ENCODE measurements around the gene UNC13B. TPM values are rescaled to one million over a fixed set of nuclear protein-coding genes. Genes with fewer than 3 reads are reported as not detected.

UNC13B gene
- total RNA-seq, 1 donor from 2014 or later: 111 TPM

GRCh38 chr9:35267710-35268109, 105.9 kb downstream of the UNC13B start:
- Mint-ChIP-seq H3K36me3 (ENCODE audit: insufficient read depth) (peaks cover 9% of the 10 kb centered on the region), H3K27me3 (no peaks in the 10 kb centered on the region), H3K4me1 (ENCODE audit: low read depth) (peaks cover 23% of the 10 kb centered on the region), H3K4me3 (ENCODE audit: low read depth) (no peak overlapping the region), H3K27ac (peak overlapping the region; percentile 91), H3K9me3 (ENCODE audit: low read depth) (no peaks in the 10 kb centered on the region)
- no peak for DNase-seq (ENCODE audit: low spot score, unreplicated experiment)
- no peak for TF ChIP-seq CTCF (IDR thresholded peaks at IDR 0.05; ENCODE audit: unreplicated experiment)

- H3K27ac Mint-ChIP-seq: no peak overlapping the region
- no peaks in the 10 kb centered on the region for H3K27me3 Mint-ChIP-seq
- H3K9me3 Mint-ChIP-seq (ENCODE audit: low read depth): no peaks in the 10 kb centered on the region
- no peak overlapping the region for H3K4me3 Mint-ChIP-seq (ENCODE audit: low read depth)
- no peak for TF ChIP-seq CTCF (IDR thresholded peaks at IDR 0.05; ENCODE audit: unreplicated experiment)
- no peak for DNase-seq (ENCODE audit: low spot score, unreplicated experiment)
- H3K36me3 Mint-ChIP-seq (ENCODE audit: insufficient read depth): peaks cover 9% of the 10 kb centered on the region
- H3K4me1 Mint-ChIP-seq (ENCODE audit: low read depth): peaks cover 19% of the 10 kb centered on the region
Observed at GRCh38 chr9:35269919-35270318, 108.1 kb downstream of the UNC13B start.

- Mint-ChIP-seq H3K27ac (no peak overlapping the region), H3K4me3 (ENCODE audit: low read depth) (no peak overlapping the region), H3K9me3 (ENCODE audit: low read depth) (no peaks in the 10 kb centered on the region), H3K27me3 (no peaks in the 10 kb centered on the region), H3K36me3 (ENCODE audit: insufficient read depth) (peaks cover 6% of the 10 kb centered on the region), H3K4me1 (ENCODE audit: low read depth) (peaks cover 19% of the 10 kb centered on the region)
- no peak for TF ChIP-seq CTCF (IDR thresholded peaks at IDR 0.05; ENCODE audit: unreplicated experiment)
- DNase-seq (ENCODE audit: low spot score, unreplicated experiment): no peak
Observed at GRCh38 chr9:35271637-35272036, 109.8 kb downstream of the UNC13B start.

- Mint-ChIP-seq H3K9me3 (ENCODE audit: low read depth) (no peaks in the 10 kb centered on the region), H3K4me3 (ENCODE audit: low read depth) (no peak overlapping the region), H3K27me3 (no peaks in the 10 kb centered on the region), H3K27ac (no peak overlapping the region), H3K36me3 (ENCODE audit: insufficient read depth) (peaks cover 6% of the 10 kb centered on the region), H3K4me1 (ENCODE audit: low read depth) (peaks cover 9% of the 10 kb centered on the region)
- no peak for DNase-seq (ENCODE audit: low spot score, unreplicated experiment)
- TF ChIP-seq CTCF (IDR thresholded peaks at IDR 0.05; ENCODE audit: unreplicated experiment): no peak
Observed at GRCh38 chr9:35272989-35273388, 111.2 kb downstream of the UNC13B start.

GRCh38 chr9:35273591-35273990, 111.8 kb downstream of the UNC13B start:
- DNase-seq (ENCODE audit: low spot score, unreplicated experiment): no peak
- H3K27me3 Mint-ChIP-seq: no peaks in the 10 kb centered on the region
- peaks cover 6% of the 10 kb centered on the region for H3K36me3 Mint-ChIP-seq (ENCODE audit: insufficient read depth)
- no peak overlapping the region for H3K4me3 Mint-ChIP-seq (ENCODE audit: low read depth)
- no peak overlapping the region for H3K27ac Mint-ChIP-seq
- TF ChIP-seq CTCF (IDR thresholded peaks at IDR 0.05; ENCODE audit: unreplicated experiment): no peak
- peaks cover 6% of the 10 kb centered on the region for H3K4me1 Mint-ChIP-seq (ENCODE audit: low read depth)
- H3K9me3 Mint-ChIP-seq (ENCODE audit: low read depth): no peaks in the 10 kb centered on the region
